ENCODE results near the gene CCDC30. TPM values are rescaled to one million over a fixed set of nuclear protein-coding genes. Genes with fewer than 3 reads are reported as not detected.
"Not testable (repeated sequence)": the region's sequence is repeated elsewhere in the genome, so short reads cannot be mapped to it uniquely, and the experiment has no call there.

CCDC30 gene
- total RNA-seq, 4 donors from 2014 or later = 0.75 to 3.7 (median 1.7) TPM

DNA sequence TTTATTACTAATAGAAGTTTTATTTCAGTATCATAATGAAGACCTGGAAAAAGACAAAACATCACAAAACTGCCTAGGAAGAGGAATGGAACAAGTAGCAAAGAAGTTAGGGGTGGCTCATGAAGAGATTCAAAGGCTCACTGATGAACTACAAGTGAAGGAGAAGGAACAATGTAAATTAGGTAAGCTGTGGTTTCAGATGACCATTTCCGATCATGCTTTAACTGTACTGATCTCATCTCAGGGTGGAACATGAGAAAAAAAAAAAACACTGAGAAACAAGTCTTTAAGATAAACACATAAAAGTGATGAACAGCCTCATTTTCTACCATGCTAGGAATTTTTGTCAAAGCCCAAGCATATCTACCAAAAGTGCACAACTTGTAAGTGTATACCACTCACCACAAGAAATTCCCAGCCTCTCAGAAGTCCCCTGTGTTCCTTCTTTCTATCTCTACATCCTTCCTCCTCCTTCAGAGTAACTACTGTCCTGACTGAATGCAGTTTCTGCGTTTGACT is 19.6 kb downstream of the CCDC30 start:
- in situ Hi-C loops (cut with MboI; ENCODE audit: low pct_ligation_motif_present in 1 of 4, low pct_unique_long_range_greater_than_20kb in 1 of 4, low sequenced_read_pairs in 3 of 4) = no loop called here
- no peaks in the 10 kb centered on the region for H3K9me3 ChIP-seq
- no peak overlapping the region for H3K27ac ChIP-seq
- DNase-seq = no peak
- no peaks in the 10 kb centered on the region for H3K4me1 ChIP-seq
- H3K36me3 ChIP-seq = peaks cover 0 to 10% (median 1%) of the 10 kb centered on the region in 4 donors
- no peak overlapping the region for H3K4me3 ChIP-seq
- TF ChIP-seq POLR2AphosphoS5 (IDR thresholded peaks at IDR 0.05) = no peak
- WGBS, 2 donors (ENCODE audit: low coverage in 1 of 2) = 80 to 92% methylated on average over 2 of the region's 2 CpGs
- no peaks in the 10 kb centered on the region for H3K27me3 ChIP-seq
- intact Hi-C loops (cut with DNase I; ENCODE audit: low total_unique reads) = no loop called here

DNA sequence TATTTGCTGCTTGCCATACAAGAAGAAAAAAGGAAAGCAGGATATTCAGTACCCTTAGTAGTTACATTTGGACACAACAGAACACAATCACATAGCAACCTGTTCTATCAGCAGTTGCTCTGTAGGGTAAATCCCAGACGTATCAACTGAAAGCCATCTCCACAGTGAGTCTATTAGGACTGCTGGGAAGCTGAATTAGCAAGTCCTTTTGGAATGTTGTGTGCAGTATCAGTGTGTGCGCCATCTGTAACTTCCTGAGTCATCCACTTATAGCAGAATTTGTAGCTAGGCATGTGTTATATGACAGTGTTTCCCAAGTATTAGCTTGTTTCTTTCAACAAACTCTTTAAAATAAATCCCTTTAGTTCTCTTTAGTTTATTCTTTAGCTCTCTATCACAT is 21.3 kb downstream of the CCDC30 start:
- Histone ChIP-seq H3K9me3 (no peaks in the 10 kb centered on the region), H3K27ac (no peak overlapping the region), H3K4me1 (no peaks in the 10 kb centered on the region), H3K36me3 (peaks cover 0 to 10% (median 1%) of the 10 kb centered on the region in 4 donors), H3K4me3 (no peak overlapping the region), H3K27me3 (no peaks in the 10 kb centered on the region)
- in situ Hi-C loops (cut with MboI; ENCODE audit: low pct_ligation_motif_present in 1 of 4, low pct_unique_long_range_greater_than_20kb in 1 of 4, low sequenced_read_pairs in 3 of 4) = no loop called here
- intact Hi-C loops (cut with DNase I; ENCODE audit: low total_unique reads) = no loop called here
- DNase-seq = no peak
- WGBS, 2 donors (ENCODE audit: low coverage in 1 of 2) = 72 to 77% methylated on average over 2 of the region's 2 CpGs
- TF ChIP-seq, protein P1, sequence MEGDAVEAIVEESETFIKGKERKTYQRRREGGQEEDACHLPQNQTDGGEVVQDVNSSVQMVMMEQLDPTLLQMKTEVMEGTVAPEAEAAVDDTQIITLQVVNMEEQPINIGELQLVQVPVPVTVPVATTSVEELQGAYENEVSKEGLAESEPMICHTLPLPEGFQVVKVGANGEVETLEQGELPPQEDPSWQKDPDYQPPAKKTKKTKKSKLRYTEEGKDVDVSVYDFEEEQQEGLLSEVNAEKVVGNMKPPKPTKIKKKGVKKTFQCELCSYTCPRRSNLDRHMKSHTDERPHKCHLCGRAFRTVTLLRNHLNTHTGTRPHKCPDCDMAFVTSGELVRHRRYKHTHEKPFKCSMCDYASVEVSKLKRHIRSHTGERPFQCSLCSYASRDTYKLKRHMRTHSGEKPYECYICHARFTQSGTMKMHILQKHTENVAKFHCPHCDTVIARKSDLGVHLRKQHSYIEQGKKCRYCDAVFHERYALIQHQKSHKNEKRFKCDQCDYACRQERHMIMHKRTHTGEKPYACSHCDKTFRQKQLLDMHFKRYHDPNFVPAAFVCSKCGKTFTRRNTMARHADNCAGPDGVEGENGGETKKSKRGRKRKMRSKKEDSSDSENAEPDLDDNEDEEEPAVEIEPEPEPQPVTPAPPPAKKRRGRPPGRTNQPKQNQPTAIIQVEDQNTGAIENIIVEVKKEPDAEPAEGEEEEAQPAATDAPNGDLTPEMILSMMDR (IDR thresholded peaks at IDR 0.05) = no peak
- TF ChIP-seq POLR2AphosphoS5 (IDR thresholded peaks at IDR 0.05) (no peak), POLR2A (IDR thresholded peaks at IDR 0.05) (no peak), EP300 (IDR thresholded peaks at IDR 0.05; ENCODE audit: low read depth) (no peak)

DNA sequence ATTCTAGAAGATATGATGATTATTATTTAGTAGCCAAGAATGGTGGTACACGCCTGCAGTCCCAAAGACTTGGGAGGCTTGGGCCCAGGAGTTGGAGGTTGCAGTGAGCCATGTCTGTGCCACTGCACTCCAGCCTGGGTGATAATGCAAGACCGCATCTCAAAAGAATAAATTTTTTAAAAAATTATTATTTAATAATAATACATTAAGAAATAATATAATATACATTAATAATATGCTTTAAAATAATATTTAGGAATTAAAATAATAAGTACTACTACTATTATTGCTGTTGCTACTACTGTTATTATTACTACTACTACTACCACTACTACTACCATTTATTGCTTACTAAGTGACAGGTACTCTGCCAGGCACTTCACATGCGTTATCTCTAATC is 27.2 kb downstream of the CCDC30 start:
- intact Hi-C loops (cut with DNase I; ENCODE audit: low total_unique reads) = no loop called here
- H3K9me3 ChIP-seq = peaks cover 0 to 3% of the 10 kb centered on the region in 2 donors
- H3K4me1 ChIP-seq = no peaks in the 10 kb centered on the region
- no peaks in the 10 kb centered on the region for H3K36me3 ChIP-seq
- no peak for TF ChIP-seq POLR2AphosphoS5 (IDR thresholded peaks at IDR 0.05)
- H3K27me3 ChIP-seq = no peaks in the 10 kb centered on the region
- no peak overlapping the region for H3K4me3 ChIP-seq
- in situ Hi-C loops (cut with MboI; ENCODE audit: low pct_ligation_motif_present in 1 of 4, low pct_unique_long_range_greater_than_20kb in 1 of 4, low sequenced_read_pairs in 3 of 4) = no loop called here
- no peak overlapping the region for H3K27ac ChIP-seq
- no peak for DNase-seq
- WGBS, 2 donors (ENCODE audit: low coverage in 1 of 2) = 97 to 98% methylated on average over 3 of the region's 3 CpGs

DNA sequence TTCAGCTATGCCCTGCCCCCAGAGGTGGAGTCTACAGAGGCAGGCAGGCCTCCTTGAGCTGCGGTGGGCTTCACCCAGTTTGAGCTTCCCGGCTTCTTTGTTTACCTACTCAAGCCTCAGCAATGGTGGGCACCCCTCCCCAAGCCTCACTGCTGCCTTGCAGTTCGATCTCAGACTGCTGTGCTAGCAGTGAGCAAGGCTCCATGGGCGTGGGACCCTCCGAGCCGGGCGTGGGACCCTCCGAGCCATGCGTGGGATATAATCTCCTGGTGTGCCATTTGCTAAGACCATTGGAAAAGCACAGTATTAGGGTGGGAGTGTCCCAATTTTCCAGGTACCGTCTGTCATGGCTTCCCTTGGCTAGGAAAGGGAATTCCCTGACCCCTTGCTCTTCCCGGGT is 38.9 kb downstream of the CCDC30 start:
- DNase-seq; H3K27me3 ChIP-seq; in situ Hi-C loops (cut with MboI; ENCODE audit: low pct_ligation_motif_present in 1 of 4, low pct_unique_long_range_greater_than_20kb in 1 of 4, low sequenced_read_pairs in 3 of 4); H3K4me1 ChIP-seq; H3K27ac ChIP-seq; intact Hi-C loops (cut with DNase I; ENCODE audit: low total_unique reads); H3K4me3 ChIP-seq: not testable (repeated sequence)
- Histone ChIP-seq H3K9me3 (peaks cover 21% of the 10 kb centered on the region in 2 donors), H3K36me3 (peaks cover 0 to 14% (median 5%) of the 10 kb centered on the region in 4 donors)
- 80 to 96% methylated on average over 1 to 11 of the region's 11 CpGs for WGBS, 2 donors (ENCODE audit: low coverage in 1 of 2)

DNA sequence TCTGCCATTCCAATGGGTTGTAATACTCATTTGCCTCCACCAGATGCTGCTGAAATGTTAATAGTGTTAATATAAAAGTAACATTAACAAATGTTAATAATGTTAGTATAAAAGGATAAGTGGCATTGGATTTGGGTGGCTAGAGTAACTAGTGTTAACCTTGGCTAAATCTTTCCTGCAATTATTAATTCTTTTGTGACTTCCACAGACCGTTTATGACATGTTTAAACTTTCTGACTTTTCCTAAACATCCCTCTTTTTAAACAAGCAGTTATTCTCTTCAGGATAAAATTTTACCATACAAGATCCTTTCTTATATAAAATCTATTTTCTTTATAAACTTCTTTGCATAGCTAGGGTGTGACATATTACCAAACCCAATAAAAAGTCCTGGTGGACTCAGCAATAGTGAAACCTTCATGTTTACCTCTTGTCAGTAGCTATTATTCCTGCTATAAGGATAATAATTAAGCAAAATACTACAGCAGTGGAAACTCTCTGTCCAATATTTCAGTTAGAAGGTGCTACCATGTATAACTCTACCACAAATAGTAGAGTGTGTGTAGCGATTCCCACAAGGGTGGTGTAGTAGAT is 41.5 kb downstream of the CCDC30 start:
- Histone ChIP-seq H3K36me3 (peaks cover 0 to 14% (median 5%) of the 10 kb centered on the region in 4 donors), H3K27me3 (no peaks in the 10 kb centered on the region), H3K9me3 (peaks cover 33 to 37% of the 10 kb centered on the region in 2 donors), H3K27ac (no peak overlapping the region), H3K4me3 (no peak overlapping the region), H3K4me1 (no peaks in the 10 kb centered on the region)
- intact Hi-C loops (cut with DNase I; ENCODE audit: low total_unique reads) = no loop called here
- WGBS, 2 donors (ENCODE audit: low coverage in 1 of 2) = 90 to 92% methylated on average over 2 of the region's 2 CpGs
- no peak for DNase-seq
- TF ChIP-seq, protein P1 (IDR thresholded peaks at IDR 0.05) = no peak
- in situ Hi-C loops (cut with MboI; ENCODE audit: low pct_ligation_motif_present in 1 of 4, low pct_unique_long_range_greater_than_20kb in 1 of 4, low sequenced_read_pairs in 3 of 4) = no loop called here

DNA sequence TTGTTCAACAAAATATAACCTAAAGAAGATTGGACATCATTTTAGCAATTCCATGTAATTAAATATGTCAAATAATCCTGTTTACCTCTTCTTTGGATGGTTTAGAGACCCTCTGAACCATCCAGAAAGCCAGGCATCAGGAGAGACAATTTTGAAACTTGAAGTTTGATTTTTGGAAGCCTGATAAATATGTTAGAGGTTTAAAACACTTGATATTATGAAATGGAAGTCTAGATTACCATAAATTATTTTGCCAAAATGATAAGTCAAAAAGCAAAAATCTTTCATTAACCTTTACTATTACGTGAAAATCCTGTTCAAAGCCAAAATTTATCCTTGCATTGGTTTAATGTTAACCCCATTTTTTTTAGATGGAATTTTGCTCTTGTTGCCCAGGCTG is 43.5 kb downstream of the CCDC30 start:
- Histone ChIP-seq H3K4me1 (no peaks in the 10 kb centered on the region), H3K27me3 (no peaks in the 10 kb centered on the region), H3K4me3 (no peak overlapping the region), H3K9me3 (peaks cover 42 to 44% of the 10 kb centered on the region in 2 donors), H3K27ac (no peak overlapping the region), H3K36me3 (peaks cover 0 to 14% (median 5%) of the 10 kb centered on the region in 4 donors)
- intact Hi-C loops (cut with DNase I; ENCODE audit: low total_unique reads) (no loop called here), in situ Hi-C loops (cut with MboI; ENCODE audit: low pct_ligation_motif_present in 1 of 4, low pct_unique_long_range_greater_than_20kb in 1 of 4, low sequenced_read_pairs in 3 of 4) (no loop called here)
- no peak for TF ChIP-seq POLR2A (IDR thresholded peaks at IDR 0.05)
- TF ChIP-seq POLR2AphosphoS5 (IDR thresholded peaks at IDR 0.05) = no peak
- TF ChIP-seq, protein P1 (IDR thresholded peaks at IDR 0.05) = no peak
- TF ChIP-seq EP300 (IDR thresholded peaks at IDR 0.05; ENCODE audit: low read depth) = no peak
- no peak for DNase-seq
- WGBS, 2 donors (ENCODE audit: low coverage in 1 of 2) = 77 to 82% methylated on average over 1 of the region's 1 CpG

Measured in transverse colon (tissue), 4 donors.